Measurements from ENCODE around the gene MAVS.

The MAVS gene

DNA sequence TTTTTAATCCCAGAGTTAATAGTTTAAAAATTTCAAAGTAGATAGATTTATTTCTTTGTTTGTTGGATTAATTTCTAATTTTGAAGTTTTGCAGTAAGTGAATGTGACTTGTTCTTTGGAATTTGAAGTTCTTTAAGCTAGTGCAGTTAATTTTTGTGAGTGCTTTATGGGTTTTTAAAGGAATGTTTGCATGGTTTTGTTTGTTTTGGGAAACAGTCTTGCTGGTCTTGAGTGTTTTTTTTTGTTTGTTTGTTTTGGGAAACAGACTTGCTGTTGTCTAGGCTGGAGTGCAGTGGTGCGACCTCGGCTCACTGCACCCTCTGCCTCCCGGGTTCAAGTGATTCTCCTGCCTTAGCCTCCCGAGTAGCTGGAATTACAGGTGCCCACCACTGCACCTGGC is 52.0 kb downstream of the MAVS start:
- no peaks in the 10 kb centered on the region for H3K9me2 ChIP-seq (replicated peaks; ENCODE audit: insufficient read depth, low read length)
- H3K27ac ChIP-seq (ENCODE audit: low read depth, low read length) = no peak overlapping the region; the same call in 1 of the 2 replicates
- H3K36me3 ChIP-seq (ENCODE audit: low read length) = peaks cover 5% of the 10 kb centered on the region; the same call in 1 of the 2 replicates
- no peak overlapping the region for H2AFZ ChIP-seq (ENCODE audit: low read depth, low read length, severe bottlenecking)
- H3K4me2 ChIP-seq (ENCODE audit: low read depth, low read length, poor library complexity, severe bottlenecking) = peak overlapping the region; percentile 30
- peaks cover 100% of the 10 kb centered on the region for H3K79me2 ChIP-seq (ENCODE audit: insufficient read depth, low read length)
- H3F3A ChIP-seq (ENCODE audit: insufficient read depth) = peaks cover 20% of the 10 kb centered on the region
- peaks cover 33% of the 10 kb centered on the region for H4K20me1 ChIP-seq (ENCODE audit: low read depth, low read length)
- H3K9me3 ChIP-seq (ENCODE audit: insufficient read depth, low read length) = no peaks in the 10 kb centered on the region
- H3K9ac ChIP-seq (ENCODE audit: low read length) = no peak overlapping the region
- no peak for TF ChIP-seq EZH2phosphoT487 (conservative IDR thresholded peaks at IDR 0.05; ENCODE audit: low read length)
- TF ChIP-seq, protein P1, sequence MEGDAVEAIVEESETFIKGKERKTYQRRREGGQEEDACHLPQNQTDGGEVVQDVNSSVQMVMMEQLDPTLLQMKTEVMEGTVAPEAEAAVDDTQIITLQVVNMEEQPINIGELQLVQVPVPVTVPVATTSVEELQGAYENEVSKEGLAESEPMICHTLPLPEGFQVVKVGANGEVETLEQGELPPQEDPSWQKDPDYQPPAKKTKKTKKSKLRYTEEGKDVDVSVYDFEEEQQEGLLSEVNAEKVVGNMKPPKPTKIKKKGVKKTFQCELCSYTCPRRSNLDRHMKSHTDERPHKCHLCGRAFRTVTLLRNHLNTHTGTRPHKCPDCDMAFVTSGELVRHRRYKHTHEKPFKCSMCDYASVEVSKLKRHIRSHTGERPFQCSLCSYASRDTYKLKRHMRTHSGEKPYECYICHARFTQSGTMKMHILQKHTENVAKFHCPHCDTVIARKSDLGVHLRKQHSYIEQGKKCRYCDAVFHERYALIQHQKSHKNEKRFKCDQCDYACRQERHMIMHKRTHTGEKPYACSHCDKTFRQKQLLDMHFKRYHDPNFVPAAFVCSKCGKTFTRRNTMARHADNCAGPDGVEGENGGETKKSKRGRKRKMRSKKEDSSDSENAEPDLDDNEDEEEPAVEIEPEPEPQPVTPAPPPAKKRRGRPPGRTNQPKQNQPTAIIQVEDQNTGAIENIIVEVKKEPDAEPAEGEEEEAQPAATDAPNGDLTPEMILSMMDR (IDR thresholded peaks at IDR 0.05; ENCODE audit: insufficient read depth, low read length, poor library complexity, severe bottlenecking) = no peak
- H3K4me3 ChIP-seq (ENCODE audit: insufficient read depth, low read length, poor library complexity, severe bottlenecking) = no peak overlapping the region
- no peaks in the 10 kb centered on the region for H3K27me3 ChIP-seq (ENCODE audit: low read length)

- Histone ChIP-seq H3K79me2 (ENCODE audit: insufficient read depth, low read length) (peaks cover 100% of the 10 kb centered on the region), H3K9ac (ENCODE audit: low read length) (no peak overlapping the region), H3K9me3 (ENCODE audit: insufficient read depth, low read length) (no peaks in the 10 kb centered on the region), H2AFZ (ENCODE audit: low read depth, low read length, severe bottlenecking) (no peak overlapping the region), H4K20me1 (ENCODE audit: low read depth, low read length) (peaks cover 45% of the 10 kb centered on the region), H3K27ac (ENCODE audit: low read depth, low read length) (no peak overlapping the region), H3K36me3 (ENCODE audit: low read length) (0 out of 2 replicates have a peak, but pooled peaks cover 5% of the 10 kb centered on the region), H3K27me3 (ENCODE audit: low read length) (no peaks in the 10 kb centered on the region), H3F3A (ENCODE audit: insufficient read depth) (peaks cover 20% of the 10 kb centered on the region), H3K4me3 (ENCODE audit: insufficient read depth, low read length, poor library complexity, severe bottlenecking) (no peak overlapping the region), H3K4me2 (ENCODE audit: low read depth, low read length, poor library complexity, severe bottlenecking) (no peak overlapping the region), H3K9me2 (replicated peaks; ENCODE audit: insufficient read depth, low read length) (no peaks in the 10 kb centered on the region)
- TF ChIP-seq, protein P1 (IDR thresholded peaks at IDR 0.05; ENCODE audit: insufficient read depth, low read length, poor library complexity, severe bottlenecking) = no peak
- no peak for TF ChIP-seq EZH2phosphoT487 (conservative IDR thresholded peaks at IDR 0.05; ENCODE audit: low read length)
These were observed 53.6 kb downstream of the MAVS start for GRCh38 chr20:3900187-3900604.

- Histone ChIP-seq H3K9me3 (ENCODE audit: insufficient read depth, low read length) (no peaks in the 10 kb centered on the region), H3K4me3 (ENCODE audit: insufficient read depth, low read length, poor library complexity, severe bottlenecking) (no peak overlapping the region), H3K9me2 (replicated peaks; ENCODE audit: insufficient read depth, low read length) (no peaks in the 10 kb centered on the region), H3K36me3 (ENCODE audit: low read length) (no peaks in the 10 kb centered on the region), H3F3A (ENCODE audit: insufficient read depth) (peaks cover 14% of the 10 kb centered on the region), H3K4me2 (ENCODE audit: low read depth, low read length, poor library complexity, severe bottlenecking) (peak overlapping the region; percentile 13), H3K27ac (ENCODE audit: low read depth, low read length) (no peak overlapping the region), H2AFZ (ENCODE audit: low read depth, low read length, severe bottlenecking) (no peak overlapping the region), H3K9ac (ENCODE audit: low read length) (no peak overlapping the region), H4K20me1 (ENCODE audit: low read depth, low read length) (peaks cover 43% of the 10 kb centered on the region), H3K79me2 (ENCODE audit: insufficient read depth, low read length) (peaks cover 100% of the 10 kb centered on the region), H3K27me3 (ENCODE audit: low read length) (no peaks in the 10 kb centered on the region)
- TF ChIP-seq, protein P1 (IDR thresholded peaks at IDR 0.05; ENCODE audit: insufficient read depth, low read length, poor library complexity, severe bottlenecking) = no peak
- TF ChIP-seq EZH2phosphoT487 (conservative IDR thresholded peaks at IDR 0.05; ENCODE audit: low read length) = no peak
These were observed 54.5 kb downstream of the MAVS start for GRCh38 chr20:3901028-3901705.
